ENCODE measurements around the gene CENPS. TPM values are rescaled to one million over a fixed set of nuclear protein-coding genes. Genes with fewer than 3 reads are reported as not detected.
A peak's percentile ranks its signal among the peaks of the same experiment; 100 is the strongest.

The CENPS gene
- total RNA-seq (2016; rRNA removed; fragmentation: Illumina TruSeq; extraction: Trizol) (22.0 and 24.9 TPM in 2 replicates), polyA plus RNA-seq (2011; rRNA removed) (2.9 and 3.3 TPM in 2 replicates), polyA minus RNA-seq (2011; rRNA and poly(A)+ RNA removed; ENCODE audit: low replicate concordance) (5.9 and 8.9 TPM in 2 replicates), Bru-seq, nascent RNA (percentile 51 among the genes with signal in this experiment), BruChase-seq, experiment 1, labeled RNA remaining after a 6-hour chase (percentile 81 among the genes with signal in this experiment), BruChase-seq, experiment 2, labeled RNA remaining after a 2-hour chase (percentile 67 among the genes with signal in this experiment)
- total RNA-seq (2016; cell fraction: cytosol; rRNA removed; fragmentation: Illumina TruSeq; extraction: Trizol; ENCODE audit: low read depth): 32.3 and 41.2 TPM in 2 replicates
- 18.1 and 23.2 TPM in 2 replicates for total RNA-seq (2016; cell fraction: insoluble cytoplasmic fraction; rRNA removed; fragmentation: Illumina TruSeq; extraction: Trizol)
- total RNA-seq (2016; cell fraction: membrane; rRNA removed; fragmentation: Illumina TruSeq; extraction: Trizol): 41.4 and 43.7 TPM in 2 replicates
- 8.1 and 10.8 TPM in 2 replicates for total RNA-seq (2016; cell fraction: nucleus; rRNA removed; fragmentation: Illumina TruSeq; extraction: Trizol)
- 3.8 and 4.5 TPM in 2 replicates for polyA plus RNA-seq (2011; cell fraction: cytosol; rRNA removed)
- 2.8 and 3.7 TPM in 2 replicates for polyA plus RNA-seq (2011; cell fraction: nucleus; rRNA removed)
- 5.0 and 10.5 TPM in 2 replicates for polyA plus RNA-seq (2012)
- polyA plus RNA-seq (2016; cell fraction: cytosol; fragmentation: Illumina TruSeq; extraction: Trizol; ENCODE audit: low read depth): 49.6 and 69.4 TPM in 2 replicates
- polyA plus RNA-seq (2016; cell fraction: insoluble cytoplasmic fraction; fragmentation: Illumina TruSeq; extraction: Trizol; ENCODE audit: low read depth): 33.2 and 38.1 TPM in 2 replicates
- polyA plus RNA-seq (2016; cell fraction: membrane; fragmentation: Illumina TruSeq; extraction: Trizol; ENCODE audit: low read depth): 55.5 and 60.0 TPM in 2 replicates
- 17.3 and 17.4 TPM in 2 replicates for polyA plus RNA-seq (2016; cell fraction: nucleus; fragmentation: Illumina TruSeq; extraction: Trizol; ENCODE audit: insufficient read depth, low read depth)
- polyA minus RNA-seq (2011; cell fraction: cytosol; rRNA and poly(A)+ RNA removed): 1.5 and 2.0 TPM in 2 replicates
- polyA minus RNA-seq (2011; cell fraction: nucleus; rRNA and poly(A)+ RNA removed): 1.0 and 3.9 TPM in 2 replicates
- long read RNA-seq, experiment 1, transcript CENPS-204 (5 exons, 914 nt): minor isoform, 12 of 35 reads
- long read RNA-seq, experiment 1, transcript CENPS-201 (5 exons, 896 nt): major isoform, 20 of 35 reads
- long read RNA-seq, experiment 1, partial matches to known transcripts: 0 of 35 reads
- long read RNA-seq, experiment 1, other reads (novel, unspliced or antisense): 0 of 35 reads
- long read RNA-seq, experiment 2, transcript CENPS-204 (5 exons, 914 nt): major isoform, 5 of 6 reads
- long read RNA-seq, experiment 2, partial matches to known transcripts: 0 of 6 reads
- long read RNA-seq, experiment 2, other reads (novel, unspliced or antisense): 1 of 6 reads

DNA sequence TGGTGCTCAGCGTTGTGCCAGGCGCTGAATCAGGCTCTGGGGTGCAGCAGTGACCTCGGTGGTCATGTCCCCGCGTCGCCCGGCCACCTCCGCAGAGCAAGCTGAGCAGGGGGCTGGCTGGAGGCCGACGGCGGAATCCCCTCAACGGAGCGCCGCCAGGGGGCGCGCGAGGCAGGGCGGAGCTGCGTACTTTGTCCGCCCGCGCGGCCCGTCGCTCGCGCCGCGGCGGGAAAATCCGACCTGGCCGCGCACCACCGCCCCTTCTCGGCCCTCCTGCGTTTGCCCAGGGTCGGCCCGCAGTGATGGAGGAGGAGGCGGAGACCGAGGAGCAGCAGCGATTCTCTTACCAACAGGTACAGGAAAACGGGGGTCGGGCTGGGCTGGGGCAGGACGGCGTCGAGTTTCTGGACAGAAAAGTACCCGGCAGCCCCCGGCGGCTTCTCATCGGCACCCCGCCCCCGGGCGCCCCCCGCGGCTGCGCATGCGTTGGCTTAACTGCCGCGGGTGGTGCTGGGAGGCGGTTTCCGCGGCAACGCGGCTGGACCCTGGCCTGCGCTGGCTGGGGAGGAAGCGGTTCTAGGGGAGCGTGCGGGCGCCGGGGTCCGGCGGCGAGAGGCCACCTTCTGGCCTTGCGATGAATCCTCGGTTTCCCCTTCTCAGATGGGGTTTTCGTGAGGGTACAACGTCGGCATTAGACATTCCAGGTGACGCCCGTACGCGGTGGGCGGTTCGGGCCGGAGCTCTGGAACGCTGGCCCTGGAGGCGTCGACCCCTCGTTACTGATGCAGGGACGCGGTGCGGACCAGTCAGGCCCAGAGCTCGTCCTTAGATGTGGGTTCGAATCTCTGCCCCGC, at the start of gene CENPS:
CENPS (plus strand) TSS at position 218 of the 854 bp plus-strand sequence; CDS start at position 303, 85 bp downstream.
- POLR2A ChIA-PET: interaction anchor here (0.6 to 2.1 kb wide), 5 partner anchors 32 to 82 kb away, joined by 3 to 8 read pairs (median 5); partner anchors contain the start of genes DFFA and PGD
- Histone ChIP-seq H2AFZ (ENCODE audit: low read length) (peak within 1 kb of the TSS; percentile 70), H3K36me3 (replicated peaks in 1 of 2; ENCODE audit: control insufficient read depth in 1 of 2, insufficient read depth in 2 of 2, low read length in 2 of 2) (no peaks in the 10 kb centered on the region), H3K27me3 (ENCODE audit: control insufficient read depth in 1 of 2, insufficient read depth in 2 of 2, low read length in 2 of 2) (no peaks in the 10 kb centered on the region), H3K27ac (ENCODE audit: extremely low read length, insufficient read depth, low read length) (peak within 1 kb of the TSS; percentile 76), H3K9me3 (ENCODE audit: low read length) (no peaks in the 10 kb centered on the region), H3K9ac (ENCODE audit: insufficient read depth, low read depth, low read length) (peak within 1 kb of the TSS; percentile 79), H3K4me3 (replicated peaks in 1 of 3; ENCODE audit: insufficient read depth in 1 of 3, low read depth in 2 of 3, low read length in 3 of 3) (peak within 1 kb of the TSS; percentile 63 to 79 (median 78)), H3K79me2 (ENCODE audit: insufficient read depth, low read length) (peaks cover 5% of the 10 kb centered on the region), H3K4me2 (ENCODE audit: low read depth, low read length) (peak within 1 kb of the TSS; percentile 97), H4K20me1 (ENCODE audit: insufficient read depth, low read length) (no peaks in the 10 kb centered on the region), H3K4me1 (ENCODE audit: insufficient read depth, low read length) (peaks cover 53% of the 10 kb centered on the region)
- DNase-seq (ENCODE audit: low spot score) (peak; percentile 82), ATAC-seq (peak; percentile 92), FAIRE-seq (peak; percentile 36)
- 0% methylated on average over 26 of the region's 95 CpGs for WGBS (ENCODE audit: low lambda C conversion rate)
- CTCF ChIA-PET (ENCODE audit: low intra/inter-chr PET ratio, low total read pairs): interaction anchor here (1.4 to 4.5 kb wide), 4 partner anchors 45 to 64 kb away, joined by 3 to 46 read pairs (median 14); no protein-coding TSS in a partner anchor
- in situ Hi-C loops (cut with HindIII; ENCODE audit: extremely low pct_ligation_motif_present, low pct_unique_long_range_greater_than_20kb) (loop anchor here (5.0 kb wide), 1 partner anchor 67 kb away; no protein-coding TSS in a partner anchor), intact Hi-C loops (cut with micrococcal nuclease; ENCODE audit: unreplicated experiment) (loop anchor here (1.0 to 5.0 kb wide), 2 partner anchors 42 to 64 kb away; partner anchors contain the start of genes DFFA and PEX14)
- TSS peak; percentile 63 for BruUV-seq (replicated peaks)
- peak; percentile 99 for TF ChIP-seq ZNF878 (CRISPR knock-in tag; IDR thresholded peaks at IDR 0.05)
- TF ChIP-seq NFE2L2 (IDR thresholded peaks at IDR 0.05; ENCODE audit: low read length): no peak
- peak; percentile 57; the same call in 1 of the 2 replicates for TF ChIP-seq ARID5B (CRISPR knock-in tag; IDR thresholded peaks at IDR 0.05)
- TF ChIP-seq, protein P1, sequence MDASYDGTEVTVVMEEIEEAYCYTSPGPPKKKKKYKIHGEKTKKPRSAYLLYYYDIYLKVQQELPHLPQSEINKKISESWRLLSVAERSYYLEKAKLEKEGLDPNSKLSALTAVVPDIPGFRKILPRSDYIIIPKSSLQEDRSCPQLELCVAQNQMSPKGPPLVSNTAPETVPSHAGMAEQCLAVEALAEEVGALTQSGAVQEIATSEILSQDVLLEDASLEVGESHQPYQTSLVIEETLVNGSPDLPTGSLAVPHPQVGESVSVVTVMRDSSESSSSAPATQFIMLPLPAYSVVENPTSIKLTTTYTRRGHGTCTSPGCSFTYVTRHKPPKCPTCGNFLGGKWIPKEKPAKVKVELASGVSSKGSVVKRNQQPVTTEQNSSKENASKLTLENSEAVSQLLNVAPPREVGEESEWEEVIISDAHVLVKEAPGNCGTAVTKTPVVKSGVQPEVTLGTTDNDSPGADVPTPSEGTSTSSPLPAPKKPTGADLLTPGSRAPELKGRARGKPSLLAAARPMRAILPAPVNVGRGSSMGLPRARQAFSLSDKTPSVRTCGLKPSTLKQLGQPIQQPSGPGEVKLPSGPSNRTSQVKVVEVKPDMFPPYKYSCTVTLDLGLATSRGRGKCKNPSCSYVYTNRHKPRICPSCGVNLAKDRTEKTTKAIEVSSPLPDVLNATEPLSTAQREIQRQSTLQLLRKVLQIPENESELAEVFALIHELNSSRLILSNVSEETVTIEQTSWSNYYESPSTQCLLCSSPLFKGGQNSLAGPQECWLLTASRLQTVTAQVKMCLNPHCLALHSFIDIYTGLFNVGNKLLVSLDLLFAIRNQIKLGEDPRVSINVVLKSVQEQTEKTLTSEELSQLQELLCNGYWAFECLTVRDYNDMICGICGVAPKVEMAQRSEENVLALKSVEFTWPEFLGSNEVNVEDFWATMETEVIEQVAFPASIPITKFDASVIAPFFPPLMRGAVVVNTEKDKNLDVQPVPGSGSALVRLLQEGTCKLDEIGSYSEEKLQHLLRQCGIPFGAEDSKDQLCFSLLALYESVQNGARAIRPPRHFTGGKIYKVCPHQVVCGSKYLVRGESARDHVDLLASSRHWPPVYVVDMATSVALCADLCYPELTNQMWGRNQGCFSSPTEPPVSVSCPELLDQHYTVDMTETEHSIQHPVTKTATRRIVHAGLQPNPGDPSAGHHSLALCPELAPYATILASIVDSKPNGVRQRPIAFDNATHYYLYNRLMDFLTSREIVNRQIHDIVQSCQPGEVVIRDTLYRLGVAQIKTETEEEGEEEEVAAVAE (CRISPR knock-in tag; IDR thresholded peaks at IDR 0.05; ENCODE audit: borderline replicate concordance): peak; percentile 21; the same call in 1 of the 2 replicates
- TF ChIP-seq ZNF160 (CRISPR knock-in tag; IDR thresholded peaks at IDR 0.05): peak; percentile 90
- peak; percentile 80; the same call in 1 of the 2 replicates for TF ChIP-seq KMT2A (CRISPR knock-in tag; IDR thresholded peaks at IDR 0.05)
- no peak for TF ChIP-seq SYNCRIP (IDR thresholded peaks at IDR 0.05; ENCODE audit: insufficient read depth, low read depth, low read length)
